EH (cell line): ENCODE data around the gene CHST5.
"Not testable (repeated sequence)": the region's sequence is repeated elsewhere in the genome, so short reads cannot be mapped to it uniquely, and the experiment has no call there.

Experiments
- DNase-seq: peaks from one replicate; pipeline ENCODE4 v3.0.0-alpha.2; 2015; ENCODE audit warnings: low read depth

Gene CHST5

DNA sequence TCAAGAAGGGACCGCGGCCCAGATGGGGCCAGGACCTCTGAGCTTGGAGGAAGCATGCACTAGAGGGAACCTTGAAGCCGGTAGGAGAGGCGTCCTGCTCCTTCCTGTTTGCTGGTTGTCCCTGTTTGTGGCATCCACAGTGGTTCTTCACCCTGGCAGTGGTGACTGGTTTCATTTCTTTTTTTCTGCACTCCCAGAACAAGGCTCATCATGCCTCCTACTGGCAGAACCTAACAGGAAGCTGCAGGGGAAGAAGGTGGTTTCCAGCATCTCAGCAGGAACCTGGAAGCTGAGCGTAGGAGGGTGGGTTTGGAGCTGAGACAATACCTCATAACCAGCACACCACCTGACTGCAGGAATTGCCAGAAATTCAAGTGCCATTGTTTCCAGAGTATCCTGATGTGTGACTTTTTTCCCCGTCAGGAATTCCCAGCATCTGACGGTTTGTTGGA, 14.3 kb upstream of the CHST5 start:
- DNase-seq = peak; percentile 37

- DNase-seq = not testable (repeated sequence)
Observed at GRCh38 chr16:75548456-75548855, 12.5 kb upstream of the CHST5 start.

DNA sequence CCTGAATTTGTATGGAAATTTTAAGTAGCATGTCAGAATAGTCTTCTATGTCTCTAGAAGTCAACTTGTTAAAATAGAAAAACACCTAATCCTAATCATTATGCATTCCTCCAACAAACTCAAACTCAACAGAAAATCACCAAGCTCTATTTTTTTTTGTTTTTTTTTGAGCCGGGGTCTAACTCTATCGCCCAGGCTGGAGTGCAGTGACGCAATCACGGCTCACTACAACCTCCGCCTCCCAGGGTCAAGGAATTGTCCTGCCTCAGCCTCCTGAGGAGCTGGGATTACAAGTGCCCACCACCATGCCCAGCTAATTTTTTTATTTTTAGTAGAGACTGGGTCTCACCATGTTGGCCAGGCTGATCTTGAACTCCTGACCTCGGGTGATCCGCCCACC, 10.4 kb upstream of the CHST5 start:
- DNase-seq = no peak

DNA sequence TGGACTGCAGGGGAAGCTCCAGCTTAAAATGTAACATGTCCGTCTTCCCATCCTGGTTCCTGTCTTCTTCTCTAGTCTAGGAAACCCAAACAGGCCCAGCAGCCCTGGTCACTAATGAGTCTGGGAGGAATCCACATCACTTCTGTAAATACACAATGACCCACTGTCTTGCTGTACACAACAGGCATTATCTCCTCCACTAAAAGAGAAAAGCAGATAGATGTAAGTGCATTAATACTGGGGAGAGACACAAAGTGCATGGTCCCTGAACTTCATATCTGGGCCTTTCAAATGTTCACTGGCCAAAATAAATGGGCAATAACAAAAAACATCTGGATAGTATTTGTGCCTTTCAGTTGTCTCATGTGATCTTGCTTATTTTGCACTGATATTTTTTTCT, 10.0 kb upstream of the CHST5 start:
- not testable (repeated sequence) for DNase-seq

DNA sequence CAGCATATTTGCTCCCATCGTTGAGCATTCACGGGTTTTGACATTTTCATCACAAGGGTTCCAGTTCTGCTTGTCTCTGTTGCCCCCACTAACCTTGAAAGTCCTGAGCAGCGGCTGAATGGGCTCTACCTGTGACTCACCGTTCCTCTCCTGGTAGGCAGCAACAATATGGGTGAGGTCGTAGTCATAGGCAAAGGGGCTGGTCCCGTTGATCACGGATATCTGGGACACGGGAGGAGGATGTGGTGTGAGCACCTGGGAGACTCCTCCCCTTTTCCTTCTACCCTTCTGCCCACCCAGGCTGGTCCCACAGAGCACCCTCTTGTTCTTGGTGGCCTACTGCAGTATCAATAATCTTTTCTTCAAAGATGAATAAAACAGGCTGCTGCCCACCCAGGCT, 6.6 kb upstream of the CHST5 start:
- DNase-seq = not testable (repeated sequence)

- DNase-seq = no peak
Observed at GRCh38 chr16:75541236-75541635, 5.3 kb upstream of the CHST5 start.

DNA sequence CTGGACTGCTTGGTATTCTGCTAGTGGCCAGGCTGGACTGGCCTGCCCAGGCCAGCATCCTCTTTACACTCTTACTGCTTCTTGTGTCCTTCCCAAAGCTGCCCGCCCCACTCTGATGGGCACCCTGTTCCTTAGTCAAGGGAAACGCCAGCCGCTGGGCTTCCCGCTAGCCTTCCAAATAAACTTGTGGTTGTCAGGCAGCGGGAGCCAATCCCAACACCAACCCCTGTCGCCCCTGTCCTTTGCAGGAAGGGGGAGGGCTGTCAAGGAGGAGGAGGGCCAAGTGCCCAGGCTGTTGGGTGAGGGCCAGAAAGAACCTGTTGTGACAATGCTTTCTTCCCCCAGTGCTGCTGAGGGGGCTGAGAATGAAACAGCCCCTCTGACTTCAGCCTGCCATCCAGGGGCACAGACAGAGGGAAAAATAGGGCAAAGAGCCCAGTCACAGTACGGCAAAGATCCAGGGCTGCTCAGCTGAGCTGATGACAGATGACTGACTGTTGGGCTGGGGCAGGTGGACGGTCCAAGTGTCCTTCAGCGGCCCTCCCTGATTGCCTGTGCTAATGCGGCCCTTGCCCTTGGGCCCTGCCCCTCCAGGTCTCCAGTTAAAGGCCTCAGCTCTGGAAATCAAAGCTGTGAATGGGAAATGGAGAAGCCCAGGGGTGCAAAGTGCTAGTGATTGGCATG, 3.1 kb upstream of the CHST5 start:
- not testable (repeated sequence) for DNase-seq

GRCh38 chr16:75537776-75538175, 1.9 kb upstream of the CHST5 start:
- DNase-seq = no peak

DNA sequence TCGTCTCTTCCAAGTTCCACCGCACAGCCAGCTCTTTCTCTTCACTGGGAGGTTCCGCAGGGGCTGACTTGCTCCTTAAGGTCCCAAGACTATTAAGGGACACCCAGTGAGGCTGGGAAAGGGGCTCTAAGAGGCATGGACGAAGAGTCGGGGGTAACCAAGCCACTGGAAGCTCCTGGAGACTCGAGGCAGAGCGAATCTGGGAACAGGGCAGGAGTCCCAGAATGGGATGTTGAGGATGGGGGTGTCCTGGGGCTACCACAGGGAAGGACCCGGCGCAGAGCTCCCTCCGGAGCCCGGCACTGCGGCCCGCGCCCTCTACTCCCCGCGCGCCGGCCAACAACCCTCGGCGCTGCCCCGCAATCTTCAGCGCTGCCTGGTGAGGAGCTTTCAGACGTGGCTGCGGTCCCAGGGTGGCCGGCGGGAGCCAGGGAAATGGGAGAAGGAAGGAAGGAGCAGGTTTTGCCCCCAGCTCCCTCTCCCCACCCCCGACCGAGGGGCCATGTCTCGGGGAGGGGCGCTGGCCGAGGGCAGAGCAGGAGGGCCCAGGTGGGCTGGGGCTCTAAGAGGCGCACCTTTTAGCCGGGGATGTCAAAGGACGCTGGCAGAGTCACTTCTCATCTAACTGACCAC, 581 bp downstream of the CHST5 start:
- no peak for DNase-seq

DNA sequence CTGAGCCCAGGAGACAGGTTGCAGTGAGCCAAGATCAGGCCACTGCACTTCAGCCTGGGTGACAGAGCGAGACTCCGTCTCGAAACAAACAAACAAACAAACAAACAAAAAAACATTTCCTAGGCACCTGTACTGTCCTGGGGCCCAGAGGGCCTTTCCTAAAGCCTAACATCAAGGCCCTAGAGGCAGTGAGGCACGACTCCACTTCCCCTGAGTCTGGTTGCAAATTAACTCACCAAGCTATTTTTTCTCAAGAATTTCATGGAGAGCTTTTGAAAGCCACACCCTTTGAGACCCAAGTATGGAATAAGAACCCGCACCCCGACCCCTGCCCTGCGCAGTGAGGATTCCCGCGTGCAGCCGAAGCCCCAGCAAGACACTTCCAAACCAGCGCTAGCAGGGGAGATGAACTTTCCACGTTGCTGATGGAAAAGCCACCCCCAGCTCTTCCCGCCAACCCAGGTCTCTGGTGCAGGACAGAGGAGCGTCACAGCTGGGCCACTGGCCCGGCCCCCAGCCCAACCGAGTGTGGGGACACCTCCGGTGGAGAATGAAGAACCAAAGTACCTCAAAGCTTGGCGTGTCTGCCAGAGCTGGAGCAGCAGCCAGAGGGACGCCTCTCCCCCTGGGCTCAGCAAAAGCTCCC, 1.2 kb downstream of the CHST5 start:
- no peak for DNase-seq

- DNase-seq = no peak
Observed at GRCh38 chr16:75532791-75533190, 3.1 kb downstream of the CHST5 start.

DNA sequence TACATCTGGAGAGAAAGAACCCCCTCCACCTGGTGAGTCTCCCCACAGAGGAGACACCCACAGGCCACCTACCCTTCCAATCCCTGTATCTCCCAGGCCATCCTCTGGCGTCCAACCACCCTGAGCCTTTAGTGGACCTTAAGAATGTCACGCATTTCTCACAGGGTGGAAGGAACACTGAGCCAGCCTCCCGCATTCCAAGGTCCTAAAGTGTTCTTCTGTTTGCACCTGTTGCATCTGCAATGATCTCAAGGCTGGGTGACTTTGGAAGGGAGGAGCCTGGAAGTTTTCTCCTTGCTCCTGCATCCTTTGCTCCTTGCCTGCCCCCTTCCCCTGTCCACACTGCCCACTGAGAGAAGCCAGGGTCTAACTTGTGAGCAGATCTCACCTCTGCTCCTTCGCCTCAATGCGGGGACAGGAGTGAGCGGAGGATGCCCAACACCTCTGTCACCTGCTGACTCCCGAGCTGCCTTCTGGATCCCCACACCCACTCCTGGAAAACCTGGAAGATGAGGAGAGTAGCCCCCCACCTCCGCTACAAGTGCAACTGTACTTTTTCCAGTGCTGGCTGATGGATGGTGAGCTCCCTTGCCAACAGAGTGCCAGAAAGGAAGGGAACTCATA, 3.7 kb downstream of the CHST5 start:
- DNase-seq = no peak

GRCh38 chr16:75529959-75530358, 5.9 kb downstream of the CHST5 start:
- DNase-seq = no peak

DNA sequence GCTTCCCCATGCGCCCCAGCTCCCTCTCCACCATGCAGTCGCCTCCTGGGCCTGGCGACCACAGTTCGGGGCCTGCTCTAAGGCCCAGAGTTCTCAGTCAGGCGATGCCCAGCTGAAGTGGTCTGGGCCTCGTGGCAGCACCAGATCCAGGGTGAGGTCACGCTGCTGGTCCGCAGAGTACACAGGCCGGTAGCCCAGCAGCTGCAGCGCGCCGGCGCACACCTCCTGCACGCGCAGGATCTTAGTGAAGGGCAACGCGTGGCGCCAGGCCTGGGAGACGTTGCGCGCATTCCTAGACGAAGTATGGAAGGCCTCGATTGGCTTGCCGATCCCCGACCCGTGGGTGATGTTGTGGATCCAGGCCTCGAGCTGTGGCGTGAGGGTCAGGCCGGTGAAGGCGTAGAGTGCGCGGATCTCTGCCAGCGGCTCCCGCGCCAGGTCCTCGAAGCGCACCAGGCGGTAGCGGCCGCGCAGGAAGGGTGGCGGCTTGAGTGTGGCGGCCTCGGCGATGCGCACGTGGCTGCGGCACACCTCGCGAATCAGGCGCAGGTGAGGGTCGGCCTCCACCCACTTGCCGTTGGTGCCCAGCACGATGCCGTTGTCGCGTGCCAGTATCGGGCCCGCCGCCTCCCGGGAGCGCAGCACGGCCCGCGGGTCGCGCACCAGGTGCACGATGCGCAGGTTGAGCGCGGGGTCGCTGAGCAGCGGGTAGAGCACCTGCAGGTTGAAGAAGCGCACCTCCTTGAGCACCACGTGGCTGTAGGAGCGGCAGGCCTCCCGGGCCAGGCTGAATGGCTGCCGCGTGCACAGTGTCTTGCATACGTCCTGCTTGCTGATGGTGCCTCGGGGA, 6.6 kb downstream of the CHST5 start:
- no peak for DNase-seq

- DNase-seq = no peak
Observed at GRCh38 chr16:75527825-75528299, 8.0 kb downstream of the CHST5 start.

DNA sequence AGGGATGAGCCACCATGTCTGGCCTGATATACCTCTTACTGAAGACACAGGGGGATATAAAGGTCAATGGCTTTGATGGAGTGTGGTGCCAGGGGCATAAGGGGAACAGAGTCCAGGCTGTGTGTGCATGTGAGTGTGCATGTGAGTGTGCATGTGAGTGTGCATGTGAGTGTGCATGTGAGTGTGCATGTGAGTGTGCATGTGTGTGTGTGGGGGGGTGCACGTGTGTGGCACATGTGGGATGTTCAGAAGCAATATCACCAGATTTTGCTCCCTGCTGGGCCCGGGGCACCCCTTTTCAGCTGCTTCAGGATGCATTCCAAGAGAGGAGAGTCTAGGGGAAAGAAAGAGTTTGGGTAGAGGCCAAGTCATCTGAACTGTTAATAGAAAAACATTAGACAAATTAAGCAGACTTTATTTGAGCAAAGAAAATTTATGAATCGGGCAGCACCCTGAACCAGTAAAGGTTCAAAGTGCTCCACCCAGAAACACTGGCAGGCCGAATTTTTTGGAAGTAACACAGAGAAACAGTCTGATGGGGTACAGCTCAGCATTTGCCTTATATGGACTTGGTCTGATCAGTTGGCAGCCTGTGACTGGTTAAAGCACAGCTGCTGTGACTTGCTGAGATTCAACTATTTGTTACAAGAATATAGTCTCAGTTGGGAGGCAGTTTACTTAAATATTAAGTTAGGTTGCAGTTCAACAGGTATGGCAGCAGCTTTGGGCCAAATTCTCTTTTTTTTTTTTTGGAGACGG, 9.7 kb downstream of the CHST5 start:
- no peak for DNase-seq

GRCh38 chr16:75519175-75519574, 16.7 kb downstream of the CHST5 start:
- DNase-seq = no peak

DNA sequence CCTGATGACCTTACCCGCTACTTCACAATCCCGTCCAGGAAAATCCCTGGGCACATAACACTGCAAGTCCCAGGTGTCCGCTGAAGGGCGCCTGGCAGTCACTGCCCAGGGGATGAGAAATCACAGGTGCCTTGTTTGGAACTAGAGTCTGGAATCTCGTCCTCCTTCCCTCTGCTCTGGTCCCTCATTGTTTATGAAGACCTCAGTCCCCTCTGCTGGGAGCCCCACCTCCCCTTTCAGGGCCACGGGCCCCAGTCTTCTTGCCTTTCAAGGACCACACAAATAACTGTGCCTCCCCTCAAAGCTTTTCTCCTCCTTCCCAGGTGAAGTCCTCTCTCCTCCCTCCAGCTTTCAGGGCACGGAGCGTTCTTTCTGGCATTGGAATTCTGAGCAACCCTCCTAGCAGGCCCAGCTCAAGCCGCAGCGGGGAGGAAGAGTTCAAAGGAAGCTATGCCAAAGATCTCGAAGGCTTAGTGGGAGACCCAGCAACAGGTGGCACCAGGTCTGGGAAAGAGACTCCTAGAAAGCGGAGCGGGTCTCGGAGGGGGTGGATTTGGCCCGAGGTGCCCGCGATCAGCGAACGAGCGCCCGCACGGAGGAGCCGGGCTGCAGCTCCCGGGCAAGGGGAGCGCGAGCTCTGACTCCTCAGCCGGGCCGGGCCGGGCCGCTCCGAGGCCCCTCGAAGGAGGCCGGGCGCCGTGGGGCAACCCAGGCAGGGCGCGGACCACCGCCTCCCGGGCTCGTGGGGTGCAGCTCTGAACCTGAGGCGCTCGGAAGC, 19.5 kb downstream of the CHST5 start:
- peak; percentile 20 for DNase-seq

GRCh38 chr16:75514296-75514695, 21.6 kb downstream of the CHST5 start:
- DNase-seq = no peak

DNA sequence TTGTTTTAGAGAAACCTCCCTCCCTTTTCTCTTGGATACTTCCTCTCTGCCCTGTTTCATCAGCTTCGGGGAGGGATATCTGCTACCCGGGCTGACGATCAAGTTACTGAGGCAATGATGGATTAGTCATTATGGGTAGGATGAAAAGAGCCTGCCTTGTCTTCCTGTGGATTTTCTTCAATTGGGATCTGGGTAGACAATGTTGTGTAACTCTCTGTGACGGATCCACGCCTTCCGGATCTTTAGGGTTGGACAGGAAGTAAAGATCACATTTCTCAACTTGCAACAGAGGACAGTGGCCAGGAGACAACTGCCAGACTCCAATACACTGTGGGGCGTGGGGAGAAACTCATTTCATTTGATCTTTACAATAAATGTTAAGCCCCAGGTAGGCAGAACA, 29.3 kb downstream of the CHST5 start:
- DNase-seq = peak; percentile 87
